IMR-90 (cell line): Measurements from ENCODE around the gene MEIG1. TPM values are rescaled to one million over a fixed set of nuclear protein-coding genes. Genes with fewer than 3 reads are reported as not detected.

Experiments
- ATAC-seq: fragments of 200-7000 bp; cut with Tn5 transposase; 2 replicates; pipeline ENCODE4 v1.9.1; 2020; ENCODE audit warnings: low read depth, mild to moderate bottlenecking, moderate library complexity
- BruUV-seq: library from RNA; stranded (reverse); fragments of 400-500 nt; replicated peaks from 2 replicates; lab custom pipeline; 2021; lab: Mats Ljungman, UMichigan
- CTCF ChIA-PET: fragments of 300-600 bp; formaldehyde crosslinking; extraction: SDS; loops from one replicate; lab custom pipeline; 2021; ENCODE audit warnings: antibody characterized with exemption; lab: Yijun Ruan, JAX
- POLR2A ChIA-PET: fragments of 300-600 bp; sonication (Branson Sonifier 250); formaldehyde crosslinking; loops from one replicate; lab custom pipeline; 2022; ENCODE audit warnings: antibody characterized with exemption; ENCODE audit not compliant: unreplicated experiment; lab: Charles Lee
- DNase-seq: peaks from one replicate; pipeline ENCODE4 v3.0.0; 2013
- H2AFZ ChIP-seq: replicated peaks from 2 replicates; pipeline ENCODE3; 2013; ENCODE audit warnings: low read length, mild to moderate bottlenecking; ENCODE audit not compliant: poor library complexity
- H2AK5ac ChIP-seq: 2 replicates; pipeline ENCODE4 v1.6.1; 2013; ENCODE audit warnings: low read depth, low read length, inconsistent platforms
- H2AK9ac ChIP-seq: replicated peaks from 2 replicates; pipeline ENCODE3; 2013; ENCODE audit warnings: mild to moderate bottlenecking, low read depth, low read length, moderate library complexity; ENCODE audit not compliant: poor library complexity
- H2BK120ac ChIP-seq: 2 replicates; pipeline ENCODE4 v1.6.1; 2013; ENCODE audit warnings: low read depth, low read length, inconsistent platforms
- H2BK15ac ChIP-seq: 3 replicates; pipeline ENCODE4 v1.6.1; 2013; ENCODE audit warnings: low read depth, low read length, inconsistent platforms
- H2BK20ac ChIP-seq: 2 replicates; pipeline ENCODE4 v1.6.1; 2013; ENCODE audit warnings: low read depth, mild to moderate bottlenecking, inconsistent platforms, low read length, moderate library complexity
- H2BK5ac ChIP-seq: 2 replicates; pipeline ENCODE4 v1.6.1; 2013; ENCODE audit warnings: mild to moderate bottlenecking, low read depth, low read length, inconsistent platforms; ENCODE audit not compliant: poor library complexity, severe bottlenecking
- H3K14ac ChIP-seq: replicated peaks from 2 replicates; pipeline ENCODE4 v1.6.1; 2013; ENCODE audit warnings: low read depth, low read length, inconsistent platforms
- H3K18ac ChIP-seq: 2 replicates; pipeline ENCODE4 v1.6.1; 2013; ENCODE audit warnings: low read depth, low read length, control low read depth
- H3K23ac ChIP-seq: 2 replicates; pipeline ENCODE4 v1.6.1; 2013; ENCODE audit warnings: low read depth, low read length, inconsistent platforms
- H3K27ac ChIP-seq: 2 replicates; pipeline ENCODE4 v1.5.1; 2013; ENCODE audit warnings: mild to moderate bottlenecking, control low read depth, low read length; ENCODE audit not compliant: insufficient read depth
- H3K27me3 ChIP-seq: 2 replicates; pipeline ENCODE4 v1.6.1; 2013; ENCODE audit warnings: low read length; ENCODE audit not compliant: control insufficient read depth, insufficient read depth
- H3K36me3 ChIP-seq: 2 replicates; pipeline ENCODE4 v1.6.1; 2013; ENCODE audit warnings: low read length, mixed read lengths; ENCODE audit not compliant: control insufficient read depth, insufficient read depth
- H3K4ac ChIP-seq: 2 replicates; pipeline ENCODE4 v1.6.1; 2013; ENCODE audit warnings: low read depth, low read length, inconsistent platforms
- H3K4me1 ChIP-seq: 2 replicates; pipeline ENCODE4 v1.6.1; 2013; ENCODE audit warnings: low read length, mixed read lengths; ENCODE audit not compliant: control insufficient read depth, insufficient read depth
- H3K4me2 ChIP-seq: 2 replicates; pipeline ENCODE4 v1.6.1; 2013; ENCODE audit warnings: low read depth, mild to moderate bottlenecking, control low read depth, low read length, moderate library complexity
- H3K4me3 ChIP-seq: 2 replicates; pipeline ENCODE4 v1.5.1; 2013; ENCODE audit warnings: low read depth, mild to moderate bottlenecking, control low read depth, low read length, moderate library complexity; ENCODE audit not compliant: insufficient read depth
- H3K56ac ChIP-seq: 2 replicates; pipeline ENCODE4 v1.6.1; 2013; ENCODE audit warnings: low read length, inconsistent platforms; ENCODE audit not compliant: insufficient read depth; ENCODE audit errors: extremely low read depth
- H3K79me1 ChIP-seq, 2 experiments: 2 replicates each; pipeline ENCODE4 v1.6.1; 2013; ENCODE audit warnings: low read length in 2 of 2, inconsistent platforms in 1 of 2, low read depth in 1 of 2
- H3K9ac ChIP-seq: 2 replicates; pipeline ENCODE4 v1.6.1; 2013; ENCODE audit warnings: low read depth, low read length, control low read depth
- H3K9me1 ChIP-seq: 2 replicates; pipeline ENCODE4 v1.6.1; 2013; ENCODE audit warnings: low read length, inconsistent platforms; ENCODE audit not compliant: insufficient read depth
- H3K9me3 ChIP-seq: 2 replicates; pipeline ENCODE4 v1.6.1; 2013; ENCODE audit warnings: low read length; ENCODE audit not compliant: control insufficient read depth, insufficient read depth
- H4K20me1 ChIP-seq: 2 replicates; pipeline ENCODE4 v1.6.1; 2013; ENCODE audit warnings: low read length, inconsistent platforms; ENCODE audit not compliant: insufficient read depth
- H4K5ac ChIP-seq: 2 replicates; pipeline ENCODE4 v1.6.1; 2013; ENCODE audit warnings: mild to moderate bottlenecking, low read depth, low read length, control low read depth
- H4K8ac ChIP-seq, 2 experiments: 2 replicates each; pipeline ENCODE4 v1.6.1; 2013; ENCODE audit warnings: low read depth in 2 of 2, low read length in 2 of 2, control low read depth in 1 of 2, inconsistent platforms in 1 of 2
- H4K91ac ChIP-seq: 2 replicates; pipeline ENCODE4 v1.6.1; 2013; ENCODE audit warnings: low read depth, low read length, inconsistent platforms; ENCODE audit not compliant: insufficient read depth
- CEBPB ChIP-seq: IDR thresholded peaks from 2 replicates; pipeline ENCODE4 v1.6.1; 2012; ENCODE audit warnings: low read depth, low read length, improper control_type of control experiment
- FOS ChIP-seq: fragments of 150-350 bp; IDR thresholded peaks from 2 replicates; pipeline ENCODE4 v1.6.1; 2016; ENCODE audit warnings: low read depth, low read length
- WGBS, 2 experiments: methylation state at CpG; one replicate each; pipeline versions ENCODE4 v1.1.5 to v1.1.7; 2013; ENCODE audit warnings: missing lambda C conversion rate in 2 of 2; ENCODE audit not compliant: insufficient read length in 1 of 2; ENCODE audit errors: extremely low coverage in 2 of 2; 5-methylcytosine and 5-hydroxymethylcytosine counted together
- dilution Hi-C: fragments of 300-500 bp; cut with HindIII; formaldehyde crosslinking; loops from one replicate; pipeline ENCODE4 v1.14.3; 2018; ENCODE audit warnings: low sequenced_read_pairs; ENCODE audit not compliant: unreplicated experiment
- in situ Hi-C: fragments of 300-500 bp; cut with MboI; formaldehyde crosslinking; loops from 3 replicates; pipeline ENCODE4 v1.14.3; 2019; ENCODE audit warnings: low sequenced_read_pairs, inconsistent platforms, mixed read lengths
- intact Hi-C: fragments of 100-400 bp; cut with micrococcal nuclease; formaldehyde crosslinking; loops from 2 replicates; pipeline ENCODE4 v1.10.0; 2022
- polyA plus RNA-seq, 3 experiments: library from polyadenylated mRNA; depleted of rRNA; stranded (reverse); fragments of >200 nt; gene quantifications; 2 replicates each; pipeline ENCODE4 v1.2.3, GENCODE V29; 2012; ENCODE audit warnings: low replicate concordance in 1 of 3
- total RNA-seq: library from RNA; depleted of rRNA; stranded (reverse); fragments of >200 nt; gene quantifications from 2 replicates; pipeline ENCODE4 v1.2.3, GENCODE V29; 2012

The MEIG1 gene
- total and polyA plus RNA-seq, 2 of the 4 experiments (the other 2 are of a cell fraction) = not detected

DNA sequence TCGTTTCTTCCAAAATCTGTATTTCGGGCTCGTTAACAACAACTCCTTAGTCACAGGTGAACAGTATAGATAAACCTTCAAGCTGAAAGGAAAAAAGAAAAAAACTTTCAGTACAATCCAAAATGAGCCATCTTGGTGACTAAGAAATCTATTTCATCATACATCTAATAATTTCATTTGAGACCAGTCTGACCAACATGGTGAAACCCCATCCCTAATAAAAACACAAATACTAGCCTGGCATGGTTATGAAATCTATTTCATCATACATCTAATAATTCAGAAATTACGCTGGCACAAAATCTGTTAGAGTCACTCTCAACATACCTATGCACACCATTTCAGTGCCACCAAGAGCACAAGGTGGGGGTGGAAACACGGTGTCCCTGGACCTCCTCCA lies 14.1 kb upstream of the MEIG1 start:
- CTCF ChIA-PET = no interaction called here
- H3K27ac ChIP-seq = no peak overlapping the region
- no peak for ATAC-seq
- H2AK9ac ChIP-seq = no peak overlapping the region
- no peak overlapping the region for H2BK120ac ChIP-seq
- no peak overlapping the region for H3K4me2 ChIP-seq
- no peak overlapping the region for H4K5ac ChIP-seq
- no peak overlapping the region for H2BK20ac ChIP-seq
- no peak overlapping the region for H3K4me3 ChIP-seq
- WGBS, 2 experiments = no CpG with 5 or more reads among the region's 5 CpGs
- no peak overlapping the region for H4K91ac ChIP-seq
- TF ChIP-seq FOS (no peak), CEBPB (peak; percentile 69)
- peaks cover 28 to 43% of the 10 kb centered on the region in 2 experiments for H3K79me1 ChIP-seq
- no peak overlapping the region for H2AK5ac ChIP-seq
- no peaks in the 10 kb centered on the region; the same call in 1 of the 2 replicates for H3K9me1 ChIP-seq
- dilution Hi-C loops (no loop called here), in situ Hi-C loops (no loop called here), intact Hi-C loops (no loop called here)
- H4K8ac ChIP-seq = no peak overlapping the region
- H3K23ac ChIP-seq = no peak overlapping the region
- no peaks in the 10 kb centered on the region for H3K9me3 ChIP-seq
- POLR2A ChIA-PET = no interaction called here
- H3K18ac ChIP-seq = no peak overlapping the region
- H2BK15ac ChIP-seq = no peak overlapping the region
- H3K4me1 ChIP-seq = no peaks in the 10 kb centered on the region
- no peak overlapping the region for H3K14ac ChIP-seq
- no peaks in the 10 kb centered on the region for H3K27me3 ChIP-seq
- H3K56ac ChIP-seq = no peak overlapping the region
- no peak overlapping the region for H2AFZ ChIP-seq
- no peaks in the 10 kb centered on the region for H4K20me1 ChIP-seq
- peaks cover 33% of the 10 kb centered on the region for H3K36me3 ChIP-seq
- no peak overlapping the region for H3K4ac ChIP-seq
- no peak overlapping the region for H3K9ac ChIP-seq
- BruUV-seq = no TSS peak
- DNase-seq = peak; percentile 6
- no peak overlapping the region for H2BK5ac ChIP-seq
